GM12878 (cell line): Measurements from ENCODE around the gene REEP6. TPM values are rescaled to one million over a fixed set of nuclear protein-coding genes. Genes with fewer than 3 reads are reported as not detected.
A peak's percentile ranks its signal among the peaks of the same experiment; 100 is the strongest.

ENCODE experiments used
- ATAC-seq: fragments of 200-7000 bp; cut with Tn5 transposase; 3 replicates; pipeline ENCODE4 v1.9.1; 2020; ENCODE audit warnings: mild to moderate bottlenecking, moderate library complexity
- BruUV-seq: library from RNA; stranded (reverse); fragments of 400-500 nt; replicated peaks from 2 replicates; lab custom pipeline; 2021; lab: Mats Ljungman, UMichigan
- CTCF ChIA-PET: fragments of 300-600 bp; sonication (Branson Sonifier 250); formaldehyde crosslinking; extraction: SDS; loops from one replicate; lab custom pipeline; 2021; ENCODE audit warnings: inconsistent platforms; lab: Yijun Ruan, JAX
- POLR2A ChIA-PET: fragments of 350-600 bp; formaldehyde crosslinking; extraction: SDS; loops from one replicate; lab custom pipeline; 2021; ENCODE audit warnings: inconsistent platforms; lab: Charles Lee
- RAD21 ChIA-PET: fragments of 300-600 bp; sonication (Branson Sonifier 250); formaldehyde crosslinking; loops from one replicate; lab custom pipeline; 2023; ENCODE audit warnings: antibody characterized with exemption; ENCODE audit not compliant: unreplicated experiment; lab: Charles Lee
- SMC1A ChIA-PET: fragments of 300-600 bp; sonication (Branson Sonifier 250); formaldehyde crosslinking; loops from one replicate; lab custom pipeline; 2023; ENCODE audit not compliant: unreplicated experiment, uncharacterized antibody; lab: Charles Lee
- DNase-seq: peaks from one replicate; pipeline ENCODE4 v3.0.0-alpha.2; 2011; ENCODE audit warnings: low read depth, low spot score
- FAIRE-seq: peaks from 3 replicates; lab custom pipeline; 2011; peaks lifted over from hg19 to GRCh38; lab: Jason Lieb, UNC
- H2AFZ ChIP-seq: 2 replicates; pipeline ENCODE4 v1.6.0; 2011; ENCODE audit warnings: low read depth, low read length, control low read depth; ENCODE audit not compliant: control insufficient read depth
- H3K27ac ChIP-seq: 2 replicates; pipeline ENCODE4 v1.5.1; 2011; ENCODE audit warnings: control low read depth; ENCODE audit not compliant: control insufficient read depth, insufficient read depth
- H3K27me3 ChIP-seq, 2 experiments: replicated peaks in 1 of 2; 2 replicates each; pipeline versions ENCODE4 v1.6.0 to v1.6.1; 2011; ENCODE audit warnings: low read length in 1 of 2; ENCODE audit not compliant: control insufficient read depth in 2 of 2, insufficient read depth in 2 of 2
- H3K36me3 ChIP-seq, 2 experiments: 2 replicates each; pipeline ENCODE4 v1.5.1; 2011; ENCODE audit warnings: low read length in 1 of 2; ENCODE audit not compliant: control insufficient read depth in 2 of 2, insufficient read depth in 2 of 2
- H3K4me1 ChIP-seq: 2 replicates; pipeline ENCODE4 v1.6.1; 2011; ENCODE audit warnings: mild to moderate bottlenecking, low read length, moderate library complexity, mixed read lengths; ENCODE audit not compliant: control insufficient read depth, insufficient read depth
- H3K4me2 ChIP-seq: 2 replicates; pipeline ENCODE4 v1.6.0; 2011; ENCODE audit warnings: control low read depth; ENCODE audit not compliant: control insufficient read depth, insufficient read depth
- H3K4me3 ChIP-seq: fragments of 200-600 bp; sonication (generic); 2 replicates; pipeline ENCODE4 v1.5.1; 2016
- H3K79me2 ChIP-seq: 2 replicates; pipeline ENCODE4 v1.6.0; 2011; ENCODE audit warnings: low read length; ENCODE audit not compliant: control insufficient read depth, insufficient read depth
- H3K9ac ChIP-seq: 2 replicates; pipeline ENCODE4 v1.8.0; 2011; ENCODE audit warnings: low read length, control low read depth, mixed read lengths; ENCODE audit not compliant: control insufficient read depth, insufficient read depth
- H3K9me3 ChIP-seq: replicated peaks from 3 replicates; pipeline ENCODE4 v1.5.1; 2011; ENCODE audit warnings: mild to moderate bottlenecking, low read length; ENCODE audit not compliant: control insufficient read depth, insufficient read depth
- H4K20me1 ChIP-seq: 2 replicates; pipeline ENCODE4 v1.6.0; 2011; ENCODE audit not compliant: control insufficient read depth, insufficient read depth
- CBX3 ChIP-seq: fragments of 200-600 bp; sonication (generic); IDR thresholded peaks from 2 replicates; pipeline ENCODE4 v1.6.1; 2016; ENCODE audit warnings: low read depth, borderline replicate concordance
- POLR2A ChIP-seq: IDR thresholded peaks from 2 replicates; pipeline ENCODE4 v1.6.1; 2011; ENCODE audit warnings: low read depth, mild to moderate bottlenecking, low read length
- SMAD5 ChIP-seq: IDR thresholded peaks from 2 replicates; pipeline ENCODE4 v1.6.1; 2016; ENCODE audit warnings: antibody characterized with exemption, low read depth
- SUZ12 ChIP-seq: fragments of 200-600 bp; sonication (generic); IDR thresholded peaks from one replicate; pipeline ENCODE4 v1.6.1; 2018; ENCODE audit warnings: antibody characterized with exemption, mild to moderate bottlenecking; ENCODE audit not compliant: unreplicated experiment
- WGBS: methylation state at CpG from one replicate; pipeline ENCODE4 v1.1.6; 2016; ENCODE audit warnings: low lambda C conversion rate; ENCODE audit not compliant: insufficient replicate concordance, insufficient coverage; ENCODE audit errors: missing lambda C conversion rate; 5-methylcytosine and 5-hydroxymethylcytosine counted together
- in situ Hi-C: fragments of 300-500 bp; cut with MboI; formaldehyde crosslinking; loops from 9 replicates; pipeline ENCODE4 v1.14.3; 2018; ENCODE audit warnings: mixed read lengths
- intact Hi-C: fragments of 100-400 bp; cut with micrococcal nuclease; formaldehyde crosslinking; loops from one replicate; pipeline ENCODE4 v1.14.2; 2022; ENCODE audit not compliant: unreplicated experiment
- polyA plus RNA-seq, 11 experiments: library from polyadenylated mRNA; depleted of rRNA in 4 of 11; unstranded in 6 of 11; stranded (reverse) in 5 of 11; fragments of >200 nt; fragmentation: Nextera tagmentation in 4 of 11; fragmentation: Illumina TruSeq in 1 of 11; extraction: Ambion mirVana in 4 of 11; extraction: Trizol in 1 of 11; gene quantifications; 1 replicate in 1 of 11; 2 replicates in 10 of 11; pipeline versions ENCODE4 v1.2.1 to v1.2.3, GENCODE V29; 2011 to 2016; ENCODE audit warnings: inconsistent platforms in 2 of 11, missing spikeins in 2 of 11, low read depth in 1 of 11
- total RNA-seq, 4 experiments: library from RNA; depleted of rRNA in 3 of 4; stranded (reverse); fragments of >200 nt in 3 of 4; fragmentation: Illumina TruSeq in 1 of 4; extraction: Trizol in 1 of 4; gene quantifications; 2 replicates each; pipeline versions ENCODE4 v1.2.1 to v1.2.3, GENCODE V29; 2013 to 2021
- TF ChIP-seq, protein P1 (sequence below): IDR thresholded peaks from 2 replicates; pipeline ENCODE4 v1.6.1; 2012; ENCODE audit warnings: low read depth, low read length, improper control_type of control experiment
- TF ChIP-seq, protein P2 (sequence below): fragments of 450-650 bp; IDR thresholded peaks from 2 replicates; pipeline ENCODE4 v1.6.1; 2017; ENCODE audit warnings: mild to moderate bottlenecking, moderate library complexity
- TF ChIP-seq, protein P3 (sequence below), 3 experiments: IDR thresholded peaks in 2 of 3; conservative IDR thresholded peaks in 1 of 3; 2 replicates each; pipeline ENCODE4 v1.5.1; 2011; ENCODE audit warnings: low read depth in 3 of 3, low read length in 3 of 3, mild to moderate bottlenecking in 3 of 3, control low read depth in 2 of 3, moderate library complexity in 2 of 3, inconsistent platforms in 1 of 3, mixed read lengths in 1 of 3; ENCODE audit not compliant: control insufficient read depth in 2 of 3, insufficient read depth in 1 of 3; ENCODE audit errors: extremely low read depth in 1 of 3

REEP6 gene
- total and polyA plus RNA-seq, 10 of the 15 experiments (the other 5 are each of a cell fraction or from before 2014, with no cell fraction given) = 0.06 to 1.1 (median 0.39) TPM; not detected in 2

DNA sequence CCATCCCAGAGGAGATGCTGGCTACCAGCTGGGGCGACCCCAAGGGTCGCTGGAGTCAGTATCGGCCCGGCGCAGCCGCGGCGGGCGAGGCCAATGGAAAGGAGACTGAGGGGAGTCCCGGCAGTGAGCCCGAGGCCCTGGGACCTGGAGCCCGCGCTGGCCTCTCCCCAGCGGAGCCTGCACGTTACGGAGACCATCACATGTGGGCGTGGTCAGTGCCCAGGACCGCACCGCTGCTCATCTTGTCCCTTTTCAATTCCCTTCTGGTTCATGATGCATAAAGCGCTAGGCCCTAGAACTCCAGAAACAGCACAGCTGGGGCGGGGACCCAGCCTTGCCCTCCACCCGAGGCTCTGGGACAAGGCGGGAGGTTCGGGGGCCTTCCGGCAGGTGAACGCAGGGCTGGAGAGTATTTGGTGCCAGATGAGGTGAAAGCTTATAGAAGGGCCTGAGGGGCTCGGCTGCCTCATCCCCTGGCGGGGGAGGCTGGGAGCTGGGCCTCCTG is 19.9 kb upstream of the REEP6 start:
- in situ Hi-C loops (no loop called here), intact Hi-C loops (no loop called here)
- no peak overlapping the region for H2AFZ ChIP-seq
- no peaks in the 10 kb centered on the region for H3K36me3 ChIP-seq
- peaks cover 10 to 27% of the 10 kb centered on the region in 2 experiments for H3K27me3 ChIP-seq
- CTCF ChIA-PET = interaction anchor here (1.1 kb wide), 1 partner anchor 227 kb away, joined by 3 read pairs; no protein-coding TSS in a partner anchor
- POLR2A ChIA-PET = interaction anchor here (0.6 kb wide), 1 partner anchor 1905 kb away, joined by 8 read pairs; no protein-coding TSS in a partner anchor
- SMC1A ChIA-PET = interaction anchor here (0.6 kb wide), 1 partner anchor 161 kb away, joined by 3 read pairs; no protein-coding TSS in a partner anchor
- 11% methylated on average over 28 of the region's 28 CpGs for WGBS
- peaks cover 7% of the 10 kb centered on the region for H4K20me1 ChIP-seq
- H3K9me3 ChIP-seq = no peaks in the 10 kb centered on the region
- no peak for DNase-seq
- peak; percentile 53 for ATAC-seq
- H3K9ac ChIP-seq = no peak overlapping the region
- no peak overlapping the region for H3K27ac ChIP-seq
- peaks cover 7% of the 10 kb centered on the region for H3K4me1 ChIP-seq
- BruUV-seq = no TSS peak
- 0 out of 2 replicates have a peak overlapping the region, but pooled peaks have one; percentile 30 for H3K4me2 ChIP-seq
- no peak for FAIRE-seq
- RAD21 ChIA-PET = no interaction called here
- no peak overlapping the region; the same call in 1 of the 2 replicates for H3K4me3 ChIP-seq
- peak; percentile 61 for TF ChIP-seq POLR2A
- TF ChIP-seq, protein P1, sequence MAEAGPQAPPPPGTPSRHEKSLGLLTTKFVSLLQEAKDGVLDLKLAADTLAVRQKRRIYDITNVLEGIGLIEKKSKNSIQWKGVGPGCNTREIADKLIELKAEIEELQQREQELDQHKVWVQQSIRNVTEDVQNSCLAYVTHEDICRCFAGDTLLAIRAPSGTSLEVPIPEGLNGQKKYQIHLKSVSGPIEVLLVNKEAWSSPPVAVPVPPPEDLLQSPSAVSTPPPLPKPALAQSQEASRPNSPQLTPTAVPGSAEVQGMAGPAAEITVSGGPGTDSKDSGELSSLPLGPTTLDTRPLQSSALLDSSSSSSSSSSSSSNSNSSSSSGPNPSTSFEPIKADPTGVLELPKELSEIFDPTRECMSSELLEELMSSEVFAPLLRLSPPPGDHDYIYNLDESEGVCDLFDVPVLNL = no peak
- TF ChIP-seq, all 136 proteins: peak for 1
- no peaks in the 10 kb centered on the region for H3K79me2 ChIP-seq

DNA sequence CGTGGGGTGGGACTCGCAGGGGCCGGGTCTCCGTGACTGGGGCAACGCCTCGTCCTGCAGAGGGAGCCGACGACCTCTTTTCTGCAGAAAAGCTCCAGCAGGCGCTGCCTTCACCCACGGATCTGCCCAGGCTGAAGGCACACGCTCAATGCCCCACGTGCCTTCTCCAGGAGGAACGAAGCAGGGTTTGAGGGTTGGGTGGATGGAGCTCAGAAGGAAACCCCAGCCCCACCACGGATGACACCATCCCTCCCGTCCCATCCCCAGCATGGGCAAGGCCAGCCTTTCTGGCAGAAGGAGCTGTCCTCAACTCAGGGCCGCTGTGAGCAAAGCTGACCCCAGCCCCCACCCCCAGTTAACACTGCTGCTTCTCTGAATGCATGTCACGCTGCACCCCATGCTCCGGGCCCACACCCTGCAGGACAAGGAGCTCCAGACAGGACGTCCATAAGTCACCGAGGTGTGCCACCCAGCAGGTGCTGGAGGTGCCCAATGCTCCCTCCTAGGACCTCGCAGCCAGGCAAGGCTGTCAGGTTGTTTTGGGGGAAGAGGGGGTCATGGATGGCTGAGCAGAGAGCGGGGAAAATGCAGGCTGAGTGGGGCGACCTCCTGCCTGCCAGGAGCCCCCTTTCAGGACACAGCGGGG is 19.3 kb upstream of the REEP6 start:
- BruUV-seq = no TSS peak
- no peak for FAIRE-seq
- TF ChIP-seq, protein P2, sequence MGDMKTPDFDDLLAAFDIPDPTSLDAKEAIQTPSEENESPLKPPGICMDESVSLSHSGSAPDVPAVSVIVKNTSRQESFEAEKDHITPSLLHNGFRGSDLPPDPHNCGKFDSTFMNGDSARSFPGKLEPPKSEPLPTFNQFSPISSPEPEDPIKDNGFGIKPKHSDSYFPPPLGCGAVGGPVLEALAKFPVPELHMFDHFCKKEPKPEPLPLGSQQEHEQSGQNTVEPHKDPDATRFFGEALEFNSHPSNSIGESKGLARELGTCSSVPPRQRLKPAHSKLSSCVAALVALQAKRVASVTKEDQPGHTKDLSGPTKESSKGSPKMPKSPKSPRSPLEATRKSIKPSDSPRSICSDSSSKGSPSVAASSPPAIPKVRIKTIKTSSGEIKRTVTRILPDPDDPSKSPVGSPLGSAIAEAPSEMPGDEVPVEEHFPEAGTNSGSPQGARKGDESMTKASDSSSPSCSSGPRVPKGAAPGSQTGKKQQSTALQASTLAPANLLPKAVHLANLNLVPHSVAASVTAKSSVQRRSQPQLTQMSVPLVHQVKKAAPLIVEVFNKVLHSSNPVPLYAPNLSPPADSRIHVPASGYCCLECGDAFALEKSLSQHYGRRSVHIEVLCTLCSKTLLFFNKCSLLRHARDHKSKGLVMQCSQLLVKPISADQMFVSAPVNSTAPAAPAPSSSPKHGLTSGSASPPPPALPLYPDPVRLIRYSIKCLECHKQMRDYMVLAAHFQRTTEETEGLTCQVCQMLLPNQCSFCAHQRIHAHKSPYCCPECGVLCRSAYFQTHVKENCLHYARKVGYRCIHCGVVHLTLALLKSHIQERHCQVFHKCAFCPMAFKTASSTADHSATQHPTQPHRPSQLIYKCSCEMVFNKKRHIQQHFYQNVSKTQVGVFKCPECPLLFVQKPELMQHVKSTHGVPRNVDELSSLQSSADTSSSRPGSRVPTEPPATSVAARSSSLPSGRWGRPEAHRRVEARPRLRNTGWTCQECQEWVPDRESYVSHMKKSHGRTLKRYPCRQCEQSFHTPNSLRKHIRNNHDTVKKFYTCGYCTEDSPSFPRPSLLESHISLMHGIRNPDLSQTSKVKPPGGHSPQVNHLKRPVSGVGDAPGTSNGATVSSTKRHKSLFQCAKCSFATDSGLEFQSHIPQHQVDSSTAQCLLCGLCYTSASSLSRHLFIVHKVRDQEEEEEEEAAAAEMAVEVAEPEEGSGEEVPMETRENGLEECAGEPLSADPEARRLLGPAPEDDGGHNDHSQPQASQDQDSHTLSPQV = no peak
- TF ChIP-seq SUZ12 (no peak), CBX3 (no peak), SMAD5 (no peak)
- TF ChIP-seq, protein P3, sequence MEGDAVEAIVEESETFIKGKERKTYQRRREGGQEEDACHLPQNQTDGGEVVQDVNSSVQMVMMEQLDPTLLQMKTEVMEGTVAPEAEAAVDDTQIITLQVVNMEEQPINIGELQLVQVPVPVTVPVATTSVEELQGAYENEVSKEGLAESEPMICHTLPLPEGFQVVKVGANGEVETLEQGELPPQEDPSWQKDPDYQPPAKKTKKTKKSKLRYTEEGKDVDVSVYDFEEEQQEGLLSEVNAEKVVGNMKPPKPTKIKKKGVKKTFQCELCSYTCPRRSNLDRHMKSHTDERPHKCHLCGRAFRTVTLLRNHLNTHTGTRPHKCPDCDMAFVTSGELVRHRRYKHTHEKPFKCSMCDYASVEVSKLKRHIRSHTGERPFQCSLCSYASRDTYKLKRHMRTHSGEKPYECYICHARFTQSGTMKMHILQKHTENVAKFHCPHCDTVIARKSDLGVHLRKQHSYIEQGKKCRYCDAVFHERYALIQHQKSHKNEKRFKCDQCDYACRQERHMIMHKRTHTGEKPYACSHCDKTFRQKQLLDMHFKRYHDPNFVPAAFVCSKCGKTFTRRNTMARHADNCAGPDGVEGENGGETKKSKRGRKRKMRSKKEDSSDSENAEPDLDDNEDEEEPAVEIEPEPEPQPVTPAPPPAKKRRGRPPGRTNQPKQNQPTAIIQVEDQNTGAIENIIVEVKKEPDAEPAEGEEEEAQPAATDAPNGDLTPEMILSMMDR (IDR thresholded peaks at IDR 0.05 in 2 of 3, conservative IDR thresholded peaks at IDR 0.05 in 1 of 3; ENCODE audit: control insufficient read depth in 2 of 3, extremely low read depth in 1 of 3, insufficient read depth in 1 of 3, low read depth in 3 of 3, low read length in 3 of 3) = 0 out of 6 replicates have a peak, but pooled peaks of 2 of the 3 experiments have one; percentile 6

More for the DNA sequence above, 19.3 kb upstream of the REEP6 start:
- H3K9ac ChIP-seq = no peak overlapping the region
- ATAC-seq = no peak; the same call in 2 of the 3 replicates
- ChIA-PET SMC1A (interaction anchor here (0.6 kb wide), 1 partner anchor 161 kb away, joined by 3 read pairs; no protein-coding TSS in a partner anchor), CTCF (interaction anchor here (1.1 kb wide), 1 partner anchor 227 kb away, joined by 3 read pairs; no protein-coding TSS in a partner anchor), RAD21 (no interaction called here), POLR2A (interaction anchor here (0.6 kb wide), 1 partner anchor 1904 kb away, joined by 8 read pairs; no protein-coding TSS in a partner anchor)
- no peak for DNase-seq
- H3K36me3 ChIP-seq = no peaks in the 10 kb centered on the region
- no peaks in the 10 kb centered on the region for H3K9me3 ChIP-seq
- peaks cover 8 to 27% of the 10 kb centered on the region in 2 experiments for H3K27me3 ChIP-seq
- in situ Hi-C loops = no loop called here
- no peak overlapping the region for H3K4me3 ChIP-seq
- no peak overlapping the region for H3K27ac ChIP-seq
- H3K4me2 ChIP-seq = no peak overlapping the region
- WGBS = 23% methylated on average over 24 of the region's 24 CpGs
- peaks cover 7% of the 10 kb centered on the region for H4K20me1 ChIP-seq
- H2AFZ ChIP-seq = no peak overlapping the region
- peaks cover 7% of the 10 kb centered on the region for H3K4me1 ChIP-seq
- intact Hi-C loops = no loop called here
- H3K79me2 ChIP-seq = no peaks in the 10 kb centered on the region
